GM18861 (cell line): ENCODE results near the gene PHF8.

Experiments
- ATAC-seq: cut with Tn5 transposase; IDR thresholded peaks from one replicate; pipeline ENCODE4 v1.9.1; 2021; ENCODE audit not compliant: unreplicated experiment

The PHF8 gene

GRCh38 chrX:54024350-54024749, 19.9 kb downstream of the PHF8 start:
- no peak for ATAC-seq

DNA sequence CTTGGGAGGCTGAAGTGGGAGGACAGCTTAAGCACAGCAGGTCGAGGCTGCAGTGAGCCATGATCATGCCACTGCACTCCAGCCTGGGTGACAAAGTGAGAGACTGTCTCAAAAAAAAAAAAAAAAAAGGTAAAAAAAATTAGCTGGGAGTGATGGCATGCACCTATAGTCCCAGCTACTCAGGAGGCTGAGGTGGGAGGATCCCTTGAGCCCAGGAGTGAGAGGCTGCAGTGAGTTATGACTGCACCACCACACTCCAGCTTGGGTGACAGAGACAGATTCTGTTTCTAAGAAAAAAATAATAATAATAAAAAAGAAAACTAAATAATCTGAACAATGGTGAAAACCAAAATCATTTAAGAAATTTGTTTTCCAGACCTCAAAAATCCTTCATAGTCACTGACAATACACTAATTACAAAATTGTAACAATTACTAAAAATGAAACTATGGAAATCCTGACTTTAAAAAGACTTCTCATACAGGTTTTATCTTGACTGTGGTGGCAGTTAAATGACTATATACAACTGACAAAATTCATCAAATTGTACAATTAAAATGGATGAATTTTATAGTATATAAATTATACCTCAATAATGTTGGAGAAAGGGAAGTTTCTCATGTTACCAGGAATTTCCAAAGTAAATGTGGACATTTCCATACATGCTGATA, 31.3 kb downstream of the PHF8 start:
- no peak for ATAC-seq

GRCh38 chrX:54007682-54008081, 36.6 kb downstream of the PHF8 start:
- ATAC-seq: no peak

GRCh38 chrX:53997724-53998123, 46.5 kb downstream of the PHF8 start:
- ATAC-seq: no peak

GRCh38 chrX:53992589-53992988, 51.7 kb downstream of the PHF8 start:
- ATAC-seq: no peak

DNA sequence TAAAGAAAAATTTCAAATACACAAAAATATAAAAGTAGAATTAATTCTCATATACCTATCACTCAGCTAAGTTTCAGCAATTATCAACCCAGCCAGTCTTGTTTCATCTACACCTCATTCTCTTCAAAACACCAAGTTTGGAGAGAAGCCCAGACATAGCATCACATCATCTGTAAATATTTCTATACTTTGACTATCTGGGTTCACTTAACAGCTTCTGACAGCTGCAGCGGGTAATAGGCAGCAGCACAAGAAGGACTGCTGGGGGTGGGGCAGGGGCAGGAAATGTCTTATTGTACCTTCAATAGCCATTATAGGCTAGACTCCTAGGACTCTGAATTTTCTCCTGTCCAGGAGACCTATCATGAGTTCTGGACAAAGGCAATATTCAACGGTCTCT, 54.1 kb downstream of the PHF8 start:
- no peak for ATAC-seq

DNA sequence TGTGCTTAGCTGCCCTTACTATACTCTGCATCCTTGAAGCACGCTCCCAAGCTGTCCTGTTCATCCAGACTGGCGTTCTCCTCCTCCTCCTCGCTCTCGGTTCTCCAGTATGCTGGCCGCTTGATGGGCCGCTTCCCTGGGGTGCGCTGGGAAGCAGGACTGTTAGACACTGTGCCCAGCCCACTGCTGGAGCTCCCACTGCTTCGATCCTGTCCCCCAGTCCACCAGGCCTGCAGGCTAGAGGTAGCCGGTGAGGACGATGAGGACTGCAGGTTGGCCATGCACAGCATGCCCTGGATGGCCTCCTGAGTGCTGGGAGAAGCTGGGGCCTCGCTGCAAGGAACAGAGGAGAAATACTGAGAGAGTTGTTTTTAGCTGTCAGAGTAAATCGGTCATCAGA, 59.4 kb downstream of the PHF8 start:
- ATAC-seq: no peak

- ATAC-seq: no peak
Measured at GRCh38 chrX:53974529-53974928, 69.7 kb downstream of the PHF8 start.

- ATAC-seq: no peak
Measured at GRCh38 chrX:53969540-53969939, 74.7 kb downstream of the PHF8 start.

- ATAC-seq: no peak
Measured at GRCh38 chrX:53950130-53950733, 94.0 kb downstream of the PHF8 start.

GRCh38 chrX:53940180-53940579, 104.1 kb downstream of the PHF8 start:
- ATAC-seq: no peak

- no peak for ATAC-seq
Measured at GRCh38 chrX:53939127-53939526, 105.1 kb downstream of the PHF8 start.

- ATAC-seq: no peak
Measured at GRCh38 chrX:53930515-53931380, 113.5 kb downstream of the PHF8 start.

GRCh38 chrX:53926030-53926429, 118.2 kb downstream of the PHF8 start:
- ATAC-seq: no peak

DNA sequence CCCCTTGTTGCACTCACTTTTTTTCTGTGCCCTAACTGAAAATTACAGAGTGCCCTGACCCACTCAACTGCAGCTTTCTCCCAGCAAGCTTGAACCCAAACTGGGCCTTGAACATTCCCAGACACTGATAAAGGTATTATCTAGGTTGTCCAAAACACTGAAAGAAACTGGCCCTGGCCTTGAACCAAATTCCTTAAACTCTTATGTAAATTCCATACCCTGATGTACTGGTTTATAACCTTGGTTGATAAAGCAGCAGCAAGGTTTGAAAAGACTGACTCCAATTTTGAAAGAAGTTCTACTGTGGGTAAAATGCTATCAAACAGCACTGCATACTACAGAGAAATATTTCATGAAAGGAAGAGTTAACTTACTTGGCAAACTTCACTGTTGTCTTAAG, 125.6 kb downstream of the PHF8 start:
- no peak for ATAC-seq

GRCh38 chrX:53900623-53901022, 143.7 kb downstream of the PHF8 start:
- ATAC-seq: no peak

- no peak for ATAC-seq
Measured at GRCh38 chrX:53895270-53895669, 149.0 kb downstream of the PHF8 start.
